ENCODE measurements around the gene MAL. TPM values are rescaled to one million over a fixed set of nuclear protein-coding genes. Genes with fewer than 3 reads are reported as not detected.

MAL gene
- polyA plus RNA-seq, 1 of the 3 experiments (the other 2 are of a cell fraction): not detected

DNA sequence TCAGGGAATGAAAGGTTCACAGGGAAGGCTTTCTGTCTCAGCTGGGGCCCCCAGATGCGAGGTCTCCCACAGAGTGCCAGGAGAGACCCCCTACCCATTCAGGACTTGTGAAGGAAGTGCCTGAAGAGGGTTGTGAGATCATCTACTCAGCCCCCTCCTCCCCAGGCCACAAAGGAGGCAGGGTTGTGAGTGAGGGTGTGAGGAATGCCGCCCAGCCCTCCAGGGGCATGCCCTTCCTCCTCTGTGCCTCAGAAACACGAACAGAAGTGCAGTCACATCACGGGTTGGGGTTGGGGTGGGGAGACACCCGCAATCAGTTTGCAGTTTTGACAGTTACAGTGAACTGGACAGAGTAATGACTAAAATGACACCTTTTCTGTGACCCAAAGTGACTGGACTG is 5.0 kb downstream of the MAL start (continued):
- TF ChIP-seq CHD2 (IDR thresholded peaks at IDR 0.05; ENCODE audit: low read length, partially characterized antibody) (no peak), JUND (IDR thresholded peaks at IDR 0.05) (no peak), TCF12 (IDR thresholded peaks at IDR 0.05) (no peak)

DNA sequence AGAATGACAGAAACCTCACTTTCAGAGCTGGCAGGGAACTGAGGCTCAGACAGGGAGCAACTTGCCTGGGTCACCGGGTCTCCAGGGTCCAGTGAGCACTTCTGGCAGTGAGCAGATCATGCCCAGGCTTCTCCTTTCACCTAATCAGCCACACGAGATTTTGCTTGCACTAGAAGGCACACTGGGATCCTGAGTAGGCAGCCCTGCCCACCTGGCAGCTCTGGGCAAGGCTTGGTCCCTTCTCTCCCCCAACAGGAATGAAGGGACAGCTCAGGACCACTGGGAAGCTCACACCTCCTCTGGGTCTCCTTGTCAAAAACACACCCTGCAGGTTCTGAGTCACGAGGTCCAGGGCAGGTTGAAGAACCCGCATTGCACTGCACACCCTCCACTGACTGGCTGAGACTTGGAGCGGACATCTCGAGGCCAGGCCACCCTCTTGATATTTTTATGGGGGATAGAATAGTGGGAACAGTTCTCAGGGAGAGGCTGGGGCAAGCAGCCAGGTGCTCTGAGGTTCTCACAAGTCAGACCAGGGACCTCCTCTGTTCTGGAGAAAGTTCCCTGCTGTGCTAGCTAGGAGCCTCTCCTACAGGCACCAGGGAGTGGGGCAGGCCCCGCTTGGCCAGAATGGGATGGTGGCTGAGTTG is 5.7 kb downstream of the MAL start:
- DNase-seq: no peak
- no peaks in the 10 kb centered on the region for H3K79me2 ChIP-seq (ENCODE audit: insufficient read depth)
- ChIA-PET POLR2A (no interaction called here), CTCF (interaction anchor here (1.0 to 2.0 kb wide), 6 partner anchors 9 to 85 kb away, joined by 3 to 9 read pairs (median 5); no protein-coding TSS in a partner anchor)
- TF ChIP-seq MXI1 (IDR thresholded peaks at IDR 0.05; ENCODE audit: low read depth, low read length) (no peak), YY1 (IDR thresholded peaks at IDR 0.05; ENCODE audit: low read depth) (no peak), ELF1 (IDR thresholded peaks at IDR 0.05) (no peak), POLR2AphosphoS5 (IDR thresholded peaks at IDR 0.05; ENCODE audit: low read depth, low read length) (no peak), SIN3A (IDR thresholded peaks at IDR 0.05; ENCODE audit: borderline replicate concordance, low read depth, low read length) (no peak), GABPA (IDR thresholded peaks at IDR 0.05; ENCODE audit: low read depth) (no peak), MEF2A (IDR thresholded peaks at IDR 0.05; ENCODE audit: borderline replicate concordance, low read depth) (no peak), RXRA (IDR thresholded peaks at IDR 0.05; ENCODE audit: borderline replicate concordance, low read depth) (no peak), RCOR1 (IDR thresholded peaks at IDR 0.05; ENCODE audit: low read length) (no peak), FOXM1 (IDR thresholded peaks at IDR 0.05; ENCODE audit: low read depth) (no peak), RAD21 (IDR thresholded peaks at IDR 0.05; ENCODE audit: low read length) (no peak)
- TF ChIP-seq, protein P1, sequence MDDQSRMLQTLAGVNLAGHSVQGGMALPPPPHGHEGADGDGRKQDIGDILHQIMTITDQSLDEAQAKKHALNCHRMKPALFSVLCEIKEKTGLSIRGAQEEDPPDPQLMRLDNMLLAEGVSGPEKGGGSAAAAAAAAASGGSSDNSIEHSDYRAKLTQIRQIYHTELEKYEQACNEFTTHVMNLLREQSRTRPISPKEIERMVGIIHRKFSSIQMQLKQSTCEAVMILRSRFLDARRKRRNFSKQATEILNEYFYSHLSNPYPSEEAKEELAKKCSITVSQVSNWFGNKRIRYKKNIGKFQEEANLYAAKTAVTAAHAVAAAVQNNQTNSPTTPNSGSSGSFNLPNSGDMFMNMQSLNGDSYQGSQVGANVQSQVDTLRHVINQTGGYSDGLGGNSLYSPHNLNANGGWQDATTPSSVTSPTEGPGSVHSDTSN (IDR thresholded peaks at IDR 0.05): no peak
- TF ChIP-seq, protein P2, sequence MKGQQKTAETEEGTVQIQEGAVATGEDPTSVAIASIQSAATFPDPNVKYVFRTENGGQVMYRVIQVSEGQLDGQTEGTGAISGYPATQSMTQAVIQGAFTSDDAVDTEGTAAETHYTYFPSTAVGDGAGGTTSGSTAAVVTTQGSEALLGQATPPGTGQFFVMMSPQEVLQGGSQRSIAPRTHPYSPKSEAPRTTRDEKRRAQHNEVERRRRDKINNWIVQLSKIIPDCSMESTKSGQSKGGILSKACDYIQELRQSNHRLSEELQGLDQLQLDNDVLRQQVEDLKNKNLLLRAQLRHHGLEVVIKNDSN (IDR thresholded peaks at IDR 0.05; ENCODE audit: borderline replicate concordance, low read depth): no peak
- TF ChIP-seq, protein P3, sequence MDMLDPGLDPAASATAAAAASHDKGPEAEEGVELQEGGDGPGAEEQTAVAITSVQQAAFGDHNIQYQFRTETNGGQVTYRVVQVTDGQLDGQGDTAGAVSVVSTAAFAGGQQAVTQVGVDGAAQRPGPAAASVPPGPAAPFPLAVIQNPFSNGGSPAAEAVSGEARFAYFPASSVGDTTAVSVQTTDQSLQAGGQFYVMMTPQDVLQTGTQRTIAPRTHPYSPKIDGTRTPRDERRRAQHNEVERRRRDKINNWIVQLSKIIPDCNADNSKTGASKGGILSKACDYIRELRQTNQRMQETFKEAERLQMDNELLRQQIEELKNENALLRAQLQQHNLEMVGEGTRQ (IDR thresholded peaks at IDR 0.05; ENCODE audit: borderline replicate concordance, low read depth, low read length): no peak
- TF ChIP-seq, protein P4, sequence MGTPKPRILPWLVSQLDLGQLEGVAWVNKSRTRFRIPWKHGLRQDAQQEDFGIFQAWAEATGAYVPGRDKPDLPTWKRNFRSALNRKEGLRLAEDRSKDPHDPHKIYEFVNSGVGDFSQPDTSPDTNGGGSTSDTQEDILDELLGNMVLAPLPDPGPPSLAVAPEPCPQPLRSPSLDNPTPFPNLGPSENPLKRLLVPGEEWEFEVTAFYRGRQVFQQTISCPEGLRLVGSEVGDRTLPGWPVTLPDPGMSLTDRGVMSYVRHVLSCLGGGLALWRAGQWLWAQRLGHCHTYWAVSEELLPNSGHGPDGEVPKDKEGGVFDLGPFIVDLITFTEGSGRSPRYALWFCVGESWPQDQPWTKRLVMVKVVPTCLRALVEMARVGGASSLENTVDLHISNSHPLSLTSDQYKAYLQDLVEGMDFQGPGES (IDR thresholded peaks at IDR 0.05; ENCODE audit: low read depth, low read length): no peak
- TF ChIP-seq, protein P5, sequence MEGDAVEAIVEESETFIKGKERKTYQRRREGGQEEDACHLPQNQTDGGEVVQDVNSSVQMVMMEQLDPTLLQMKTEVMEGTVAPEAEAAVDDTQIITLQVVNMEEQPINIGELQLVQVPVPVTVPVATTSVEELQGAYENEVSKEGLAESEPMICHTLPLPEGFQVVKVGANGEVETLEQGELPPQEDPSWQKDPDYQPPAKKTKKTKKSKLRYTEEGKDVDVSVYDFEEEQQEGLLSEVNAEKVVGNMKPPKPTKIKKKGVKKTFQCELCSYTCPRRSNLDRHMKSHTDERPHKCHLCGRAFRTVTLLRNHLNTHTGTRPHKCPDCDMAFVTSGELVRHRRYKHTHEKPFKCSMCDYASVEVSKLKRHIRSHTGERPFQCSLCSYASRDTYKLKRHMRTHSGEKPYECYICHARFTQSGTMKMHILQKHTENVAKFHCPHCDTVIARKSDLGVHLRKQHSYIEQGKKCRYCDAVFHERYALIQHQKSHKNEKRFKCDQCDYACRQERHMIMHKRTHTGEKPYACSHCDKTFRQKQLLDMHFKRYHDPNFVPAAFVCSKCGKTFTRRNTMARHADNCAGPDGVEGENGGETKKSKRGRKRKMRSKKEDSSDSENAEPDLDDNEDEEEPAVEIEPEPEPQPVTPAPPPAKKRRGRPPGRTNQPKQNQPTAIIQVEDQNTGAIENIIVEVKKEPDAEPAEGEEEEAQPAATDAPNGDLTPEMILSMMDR (IDR thresholded peaks at IDR 0.05): no peak
- no peak overlapping the region for H3K9ac ChIP-seq
- H3K4me1 ChIP-seq (ENCODE audit: control insufficient read depth in 1 of 2, insufficient read depth in 2 of 2, low read depth in 1 of 2, low read length in 1 of 2): peaks cover 0 to 3% of the 10 kb centered on the region in 2 experiments; a peak in 1 of 4 replicates
- no peak overlapping the region for H3K27ac ChIP-seq (ENCODE audit: low read depth in 2 of 2, low read length in 1 of 2)
- WGBS (ENCODE audit: low lambda C conversion rate): 14% methylated on average over 5 of the region's 7 CpGs
- peaks cover 66% of the 10 kb centered on the region for H3K27me3 ChIP-seq (ENCODE audit: insufficient read depth)
- H3K36me3 ChIP-seq (replicated peaks in 1 of 2; ENCODE audit: control insufficient read depth in 1 of 2, insufficient read depth in 2 of 2, low read length in 1 of 2): no peaks in the 10 kb centered on the region
- no peaks in the 10 kb centered on the region for H3K9me3 ChIP-seq
- H3K9me2 ChIP-seq: no peaks in the 10 kb centered on the region
- no peak overlapping the region for H3K4me2 ChIP-seq
- no peaks in the 10 kb centered on the region for H4K20me1 ChIP-seq (ENCODE audit: insufficient read depth)
- H2AFZ ChIP-seq (ENCODE audit: low read depth): no peak overlapping the region
- no peaks in the 10 kb centered on the region for H3F3A ChIP-seq (replicated peaks; ENCODE audit: insufficient read depth)
- H3K4me3 ChIP-seq (ENCODE audit: low read depth in 2 of 2, low read length in 1 of 2): no peak overlapping the region

Measured in SK-N-SH (cell line).